Activated effector memory CD4-positive, alpha-beta T cell treated with Interleukin-2 at 50 U/mL for 16 hours (primary cell): ENCODE measurements around the gene OBP2A.

Source experiments
- DNase-seq: peaks from one replicate; pipeline ENCODE4 v3.0.0-alpha.2; 2020

OBP2A gene

DNA sequence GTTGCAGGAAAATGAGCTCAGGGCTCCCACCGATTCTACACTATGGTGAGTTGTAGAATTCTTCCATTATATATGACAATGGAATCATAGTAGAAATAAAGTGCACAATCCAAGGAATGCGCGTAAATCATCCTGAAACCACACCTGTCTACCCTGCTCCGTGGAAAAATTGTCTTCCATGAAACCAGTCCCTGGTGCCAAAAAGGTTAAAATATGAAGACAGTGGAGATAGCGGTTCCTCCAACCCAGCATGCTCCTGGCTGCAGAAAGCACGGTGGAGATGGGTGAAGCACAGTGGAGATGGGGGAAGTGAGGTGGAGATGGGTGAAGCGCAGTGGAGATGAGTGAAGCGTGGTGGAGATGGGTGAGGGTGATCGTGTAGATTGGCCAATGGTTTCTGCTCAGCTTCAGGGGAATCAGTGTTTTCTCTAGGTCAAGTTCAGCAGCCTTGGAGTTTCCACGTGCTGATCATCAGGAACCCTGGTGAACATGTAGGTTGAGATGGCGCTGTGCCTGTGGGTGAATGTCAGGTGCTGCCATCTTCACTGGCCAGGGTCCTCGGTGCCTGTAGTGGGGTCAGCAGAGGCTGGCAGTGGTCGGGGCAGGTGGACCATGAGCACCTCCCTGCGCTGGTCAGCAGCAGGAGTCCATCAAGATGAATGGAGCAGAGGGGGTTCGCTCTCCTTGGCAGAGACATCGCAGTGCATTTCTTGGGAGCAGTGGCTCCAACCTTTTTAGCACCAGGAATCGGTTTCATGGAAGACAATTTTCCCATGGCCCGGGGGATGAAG lies 35.9 kb downstream of the OBP2A start:
- no peak for DNase-seq

GRCh38 chr9:135582541-135582940 lies 36.6 kb downstream of the OBP2A start:
- DNase-seq = no peak

DNA sequence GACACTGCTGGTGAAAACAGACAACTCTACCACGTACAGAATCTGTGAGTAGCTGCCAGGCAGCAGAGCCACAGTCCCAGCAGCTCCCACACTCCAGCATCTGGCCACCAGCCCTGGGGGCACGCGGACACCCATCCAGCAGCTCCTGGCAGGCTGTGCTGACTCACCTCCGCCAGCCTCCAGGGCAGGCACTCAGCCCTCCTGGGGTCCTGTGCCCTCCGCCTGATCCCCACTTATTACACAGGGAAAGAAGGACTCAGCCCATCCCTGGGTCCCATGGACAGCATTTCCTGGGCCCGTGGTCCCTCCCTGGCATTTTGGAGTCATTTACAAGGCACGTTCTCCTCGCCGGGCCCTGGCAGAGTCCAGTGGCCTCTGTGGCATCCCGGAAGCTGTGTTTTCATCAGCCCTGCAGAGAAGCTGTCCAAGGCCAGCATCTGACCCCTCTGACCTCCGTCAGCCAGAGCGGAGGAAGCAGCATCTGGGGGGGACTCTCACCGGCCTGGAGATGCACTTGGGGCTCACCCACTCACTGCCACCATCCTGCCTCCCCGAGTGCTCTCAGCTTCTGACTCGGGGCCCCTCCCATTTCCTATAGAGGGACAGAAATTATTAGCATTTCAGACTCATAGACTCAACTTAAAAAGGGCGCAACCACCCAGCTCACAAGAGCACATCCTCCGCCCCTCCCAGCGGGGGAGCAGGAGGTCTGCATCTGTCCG lies 37.2 kb downstream of the OBP2A start:
- DNase-seq = no peak

- no peak for DNase-seq
Observed at GRCh38 chr9:135583688-135584011, 37.7 kb downstream of the OBP2A start.

- DNase-seq = no peak
Observed at GRCh38 chr9:135584371-135584770, 38.4 kb downstream of the OBP2A start.

- no peak for DNase-seq
Observed at GRCh38 chr9:135584934-135585333, 39.0 kb downstream of the OBP2A start.

GRCh38 chr9:135586601-135587109 lies 40.7 kb downstream of the OBP2A start:
- no peak for DNase-seq

DNA sequence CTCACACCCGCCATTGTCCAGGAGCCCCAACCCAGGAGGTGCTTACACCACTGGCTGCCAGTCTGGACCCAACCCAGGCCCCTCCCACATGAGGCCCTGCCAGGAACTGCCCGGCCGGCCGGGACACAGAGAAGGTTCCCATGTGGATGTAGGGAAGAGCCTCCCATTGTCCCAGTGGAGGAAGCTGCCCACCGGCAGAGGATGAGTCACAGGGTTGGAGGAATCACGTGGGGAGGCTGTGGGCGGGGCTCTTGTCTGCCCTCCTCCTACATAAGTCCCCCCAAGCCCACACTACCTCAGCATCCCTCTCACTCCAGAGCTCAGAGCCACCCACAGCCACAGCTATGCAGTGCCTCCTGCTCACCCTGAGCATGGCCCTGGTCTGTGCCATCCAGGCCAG lies 41.7 kb downstream of the OBP2A start:
- DNase-seq = no peak

DNA sequence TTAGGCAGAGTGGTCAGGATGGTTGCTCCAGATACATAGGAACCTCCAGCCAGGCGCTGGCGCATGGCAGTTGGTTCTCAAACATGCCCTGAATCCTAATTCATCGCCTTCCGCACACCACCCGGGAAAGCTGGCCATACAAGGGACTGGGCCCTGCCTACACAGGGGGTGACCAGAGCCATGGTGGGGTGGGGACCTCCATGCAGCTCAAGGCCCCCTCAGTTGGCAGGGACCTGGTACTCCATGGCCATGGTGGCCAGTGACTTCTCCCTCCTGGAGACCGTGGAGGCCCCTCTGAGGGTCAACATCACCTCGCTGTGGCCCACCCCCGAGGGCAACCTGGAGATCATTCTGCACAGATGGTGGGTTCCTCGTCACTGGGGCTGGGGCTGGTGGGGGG lies 42.4 kb downstream of the OBP2A start:
- no peak for DNase-seq

- DNase-seq = no peak
Observed at GRCh38 chr9:135588886-135589595, 43.1 kb downstream of the OBP2A start.

GRCh38 chr9:135589596-135590485 lies 43.9 kb downstream of the OBP2A start:
- DNase-seq = no peak

- DNase-seq = no peak
Observed at GRCh38 chr9:135590486-135591079, 44.7 kb downstream of the OBP2A start.

- no peak for DNase-seq
Observed at GRCh38 chr9:135591506-135592330, 45.8 kb downstream of the OBP2A start.

DNA sequence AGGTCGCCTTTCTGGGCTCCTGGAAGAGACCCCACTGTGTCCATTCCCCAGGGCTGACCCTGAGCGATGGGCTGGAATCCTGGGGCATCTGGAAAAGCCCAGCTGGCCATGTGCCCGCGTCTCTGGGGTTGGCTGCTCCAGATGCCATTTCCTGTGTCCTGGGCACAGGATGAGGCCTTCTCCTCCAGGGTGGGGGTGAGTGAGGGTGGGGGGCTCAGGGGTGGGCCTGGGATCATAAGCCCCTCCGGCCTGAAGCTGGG lies 46.3 kb downstream of the OBP2A start:
- no peak for DNase-seq

- DNase-seq = no peak
Observed at GRCh38 chr9:135592625-135593024, 46.7 kb downstream of the OBP2A start.

- no peak for DNase-seq
Observed at GRCh38 chr9:135596211-135596610, 50.3 kb downstream of the OBP2A start.
